PFSK-1 (cell line): Measurements from ENCODE around the gene CDC123.

Experiments used
- FOXP2 ChIP-seq: optimal IDR thresholded peaks from 2 replicates; pipeline ENCODE3; 2011; ENCODE audit warnings: borderline replicate concordance, control low read depth, inconsistent platforms; ENCODE audit not compliant: insufficient read depth; ENCODE audit errors: extremely low read length, extremely low read depth
- POLR2AphosphoS5 ChIP-seq: IDR thresholded peaks from 2 replicates; pipeline ENCODE4 v1.6.1; 2012; ENCODE audit warnings: low read depth, mild to moderate bottlenecking, control low read depth, low read length, moderate library complexity
- REST ChIP-seq, 2 experiments: IDR thresholded peaks; 2 replicates each; pipeline versions ENCODE4 v1.6.1 to v1.8.0; 2011 to 2012; ENCODE audit warnings: low read depth in 2 of 2, low read length in 2 of 2, control low read depth in 1 of 2, inconsistent platforms in 1 of 2, mild to moderate bottlenecking in 1 of 2, moderate library complexity in 1 of 2; ENCODE audit not compliant: insufficient read depth in 1 of 2
- SIN3A ChIP-seq: IDR thresholded peaks from 2 replicates; pipeline ENCODE4 v1.6.1; 2012; ENCODE audit warnings: mild to moderate bottlenecking, low read length, moderate library complexity, borderline replicate concordance; ENCODE audit not compliant: insufficient read depth
- TAF1 ChIP-seq: IDR thresholded peaks from 2 replicates; pipeline ENCODE4 v1.6.1; 2012; ENCODE audit warnings: low read length, control low read depth, borderline replicate concordance; ENCODE audit not compliant: insufficient read depth

CDC123 gene

GRCh38 chr10:12213621-12214020, 17.6 kb downstream of the CDC123 start:
- TF ChIP-seq FOXP2 (no peak), SIN3A (no peak), POLR2AphosphoS5 (no peak), REST (IDR thresholded peaks at IDR 0.05; ENCODE audit: insufficient read depth in 1 of 2, low read depth in 2 of 2, low read length in 2 of 2) (no peak), TAF1 (no peak)

GRCh38 chr10:12214093-12214492, 18.1 kb downstream of the CDC123 start:
- TF ChIP-seq FOXP2: no peak
- no peak for TF ChIP-seq REST (IDR thresholded peaks at IDR 0.05; ENCODE audit: insufficient read depth in 1 of 2, low read depth in 2 of 2, low read length in 2 of 2)
- no peak for TF ChIP-seq SIN3A
- TF ChIP-seq POLR2AphosphoS5: no peak
- TF ChIP-seq TAF1: no peak

- TF ChIP-seq POLR2AphosphoS5 (no peak), FOXP2 (no peak), SIN3A (no peak), TAF1 (no peak), REST (IDR thresholded peaks at IDR 0.05; ENCODE audit: insufficient read depth in 1 of 2, low read depth in 2 of 2, low read length in 2 of 2) (no peak)
Observed at GRCh38 chr10:12214763-12215218, 18.8 kb downstream of the CDC123 start.

- TF ChIP-seq REST (IDR thresholded peaks at IDR 0.05; ENCODE audit: insufficient read depth in 1 of 2, low read depth in 2 of 2, low read length in 2 of 2): no peak
- TF ChIP-seq POLR2AphosphoS5: no peak
- no peak for TF ChIP-seq FOXP2
- no peak for TF ChIP-seq SIN3A
- no peak for TF ChIP-seq TAF1
Observed at GRCh38 chr10:12218991-12219390, 23.0 kb downstream of the CDC123 start.
